Retina (tissue), 1 donor: Measurements from ENCODE around the gene TSPAN3.
A peak's percentile ranks its signal among the peaks of the same experiment; 100 is the strongest.

Source experiments
- DNase-seq: peaks from one replicate; pipeline ENCODE4 v3.0.0-alpha.2; 2016

The TSPAN3 gene

GRCh38 chr15:77032647-77033416, 38.1 kb downstream of the TSPAN3 start:
- no peak for DNase-seq

- no peak for DNase-seq
Observed at GRCh38 chr15:77032052-77032646, 38.8 kb downstream of the TSPAN3 start.

- DNase-seq: peak; percentile 52
Observed at GRCh38 chr15:77031376-77032050, 39.4 kb downstream of the TSPAN3 start.

- peak; percentile 52 for DNase-seq
Observed at GRCh38 chr15:77030928-77031375, 40.0 kb downstream of the TSPAN3 start.

GRCh38 chr15:77030048-77030927, 40.6 kb downstream of the TSPAN3 start:
- DNase-seq: peak; percentile 53

- no peak for DNase-seq
Observed at GRCh38 chr15:77029166-77030047, 41.5 kb downstream of the TSPAN3 start.

- no peak for DNase-seq
Observed at GRCh38 chr15:77028451-77029165, 42.3 kb downstream of the TSPAN3 start.

- DNase-seq: peak; percentile 76
Observed at GRCh38 chr15:77027697-77028450, 43.0 kb downstream of the TSPAN3 start.

- DNase-seq: peak; percentile 36
Observed at GRCh38 chr15:77027111-77027696, 43.7 kb downstream of the TSPAN3 start.

- DNase-seq: no peak
Observed at GRCh38 chr15:77026501-77027110, 44.3 kb downstream of the TSPAN3 start.

GRCh38 chr15:77025941-77026411, 44.9 kb downstream of the TSPAN3 start:
- DNase-seq: no peak

GRCh38 chr15:77025083-77025901, 45.6 kb downstream of the TSPAN3 start:
- peak; percentile 43 for DNase-seq

- DNase-seq: peak; percentile 85
Observed at GRCh38 chr15:77024273-77025082, 46.4 kb downstream of the TSPAN3 start.

GRCh38 chr15:77023576-77024272, 47.2 kb downstream of the TSPAN3 start:
- no peak for DNase-seq

- DNase-seq: no peak
Observed at GRCh38 chr15:77022646-77023575, 48.0 kb downstream of the TSPAN3 start.
